Fibroblast of mammary gland (primary cell): ENCODE results near the gene HEG1.

Source experiments
- DNase-seq: peaks from one replicate; pipeline ENCODE4 v3.0.0-alpha.2; 2010; ENCODE audit warnings: low read depth
- H3K4me3 ChIP-seq: 2 replicates; pipeline ENCODE4 v1.5.1; 2011; ENCODE audit warnings: low read depth, mild to moderate bottlenecking, low read length, moderate library complexity; ENCODE audit not compliant: control insufficient read depth
- TF ChIP-seq, protein P1 (sequence below): conservative IDR thresholded peaks from 2 replicates; pipeline ENCODE4 v1.5.1; 2011; ENCODE audit warnings: low read depth, low read length, inconsistent platforms; ENCODE audit not compliant: control insufficient read depth, insufficient read depth

The HEG1 gene

DNA sequence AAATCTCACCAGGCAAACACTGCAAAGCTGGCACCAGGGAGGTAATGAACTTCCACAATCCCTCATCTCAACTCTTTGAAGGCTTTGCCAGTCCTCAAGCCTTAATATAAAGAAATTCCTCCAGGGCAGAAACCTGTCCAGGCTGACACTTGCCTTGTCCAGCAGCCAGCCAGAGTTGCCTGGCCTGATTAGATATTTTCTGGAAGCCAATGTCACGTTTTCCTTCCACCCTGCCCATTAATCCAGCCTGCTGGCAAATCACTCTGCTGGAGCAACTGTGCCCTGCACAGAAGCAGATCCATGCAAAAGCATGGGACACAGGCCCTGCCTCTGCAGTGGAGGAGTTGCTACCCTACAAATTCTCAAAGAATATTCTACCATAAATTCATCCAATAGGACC lies 56.5 kb downstream of the HEG1 start:
- TF ChIP-seq, protein P1, sequence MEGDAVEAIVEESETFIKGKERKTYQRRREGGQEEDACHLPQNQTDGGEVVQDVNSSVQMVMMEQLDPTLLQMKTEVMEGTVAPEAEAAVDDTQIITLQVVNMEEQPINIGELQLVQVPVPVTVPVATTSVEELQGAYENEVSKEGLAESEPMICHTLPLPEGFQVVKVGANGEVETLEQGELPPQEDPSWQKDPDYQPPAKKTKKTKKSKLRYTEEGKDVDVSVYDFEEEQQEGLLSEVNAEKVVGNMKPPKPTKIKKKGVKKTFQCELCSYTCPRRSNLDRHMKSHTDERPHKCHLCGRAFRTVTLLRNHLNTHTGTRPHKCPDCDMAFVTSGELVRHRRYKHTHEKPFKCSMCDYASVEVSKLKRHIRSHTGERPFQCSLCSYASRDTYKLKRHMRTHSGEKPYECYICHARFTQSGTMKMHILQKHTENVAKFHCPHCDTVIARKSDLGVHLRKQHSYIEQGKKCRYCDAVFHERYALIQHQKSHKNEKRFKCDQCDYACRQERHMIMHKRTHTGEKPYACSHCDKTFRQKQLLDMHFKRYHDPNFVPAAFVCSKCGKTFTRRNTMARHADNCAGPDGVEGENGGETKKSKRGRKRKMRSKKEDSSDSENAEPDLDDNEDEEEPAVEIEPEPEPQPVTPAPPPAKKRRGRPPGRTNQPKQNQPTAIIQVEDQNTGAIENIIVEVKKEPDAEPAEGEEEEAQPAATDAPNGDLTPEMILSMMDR, result no peak
- DNase-seq, result no peak
- H3K4me3 ChIP-seq, result no peak overlapping the region

- TF ChIP-seq, protein P1, result no peak
- no peak for DNase-seq
- H3K4me3 ChIP-seq, result no peak overlapping the region
Observed at GRCh38 chr3:124998247-124998630, 57.6 kb downstream of the HEG1 start.

DNA sequence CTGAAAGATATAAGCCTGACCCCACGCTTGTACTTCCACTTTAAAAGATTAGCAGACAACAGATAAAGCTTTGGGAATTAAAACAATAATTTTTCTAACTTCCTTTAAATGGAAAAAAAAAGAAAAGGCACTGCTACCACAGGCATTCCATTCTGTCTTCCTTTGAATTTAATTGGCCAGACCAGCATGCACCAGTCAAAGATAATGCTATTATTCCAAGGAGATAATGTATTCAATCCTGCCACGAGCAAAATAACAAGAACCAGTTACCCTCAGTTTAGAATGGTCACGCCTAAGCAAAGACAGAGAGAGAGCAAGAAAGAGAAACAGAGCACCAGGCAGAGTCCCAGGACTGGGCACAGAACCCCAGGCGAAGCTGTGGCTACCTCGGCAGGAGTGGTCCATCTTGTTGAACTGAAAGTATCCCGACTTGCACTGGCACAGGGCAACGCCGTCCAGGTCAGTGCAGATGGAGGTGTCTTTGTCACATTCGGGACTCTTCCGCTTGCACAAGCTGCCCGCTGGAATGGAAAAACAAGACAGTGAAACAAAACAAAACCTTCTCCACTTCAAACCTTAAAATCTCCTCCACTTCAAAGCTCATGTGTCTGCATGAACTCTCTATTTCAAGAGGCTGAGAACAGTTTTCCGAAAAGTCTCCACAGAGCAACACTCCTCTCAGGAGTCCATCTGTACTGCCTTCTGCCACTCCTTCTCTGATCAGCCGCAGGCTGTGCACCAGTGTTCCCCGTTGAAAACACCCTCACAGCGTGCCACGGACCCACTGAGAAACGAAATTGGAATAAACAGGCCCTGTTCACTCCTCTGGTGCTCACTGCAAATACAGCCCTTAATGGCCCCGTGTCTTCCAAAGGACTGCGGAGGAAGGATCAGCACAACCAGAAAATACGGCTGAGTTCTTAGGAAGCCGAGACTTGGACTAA lies 58.2 kb downstream of the HEG1 start:
- no peak for DNase-seq
- TF ChIP-seq, protein P1, result no peak
- H3K4me3 ChIP-seq, result no peak overlapping the region

DNA sequence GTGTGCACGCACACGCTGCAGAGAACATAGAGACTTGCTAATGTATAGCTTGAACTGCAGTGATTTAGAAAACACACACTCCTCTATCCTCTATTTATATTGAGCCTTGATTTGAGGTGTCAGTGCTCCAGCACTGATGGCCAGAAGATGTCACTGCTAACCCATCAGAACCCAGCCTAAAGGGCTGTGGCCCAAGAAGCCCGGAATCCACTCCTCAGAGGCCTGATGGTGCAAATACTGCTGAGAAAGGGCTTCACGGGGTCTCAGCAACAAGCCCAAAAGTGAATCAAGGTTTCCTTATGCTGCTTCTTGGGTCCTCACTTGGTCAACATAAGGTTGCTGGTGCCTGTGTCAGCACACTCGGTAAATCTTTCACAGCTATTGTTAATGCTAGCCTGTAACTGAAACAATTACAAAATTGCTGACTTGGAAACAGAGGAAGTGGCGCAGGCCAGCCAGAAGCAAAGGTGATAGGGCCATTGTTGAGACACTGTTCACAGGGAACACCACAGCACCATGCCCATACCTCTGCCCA lies 60.3 kb downstream of the HEG1 start:
- TF ChIP-seq, protein P1, result peak; percentile 64
- DNase-seq, result peak; percentile 61
- H3K4me3 ChIP-seq, result no peak overlapping the region

GRCh38 chr3:124993466-124993865 lies 62.3 kb downstream of the HEG1 start:
- H3K4me3 ChIP-seq, result no peak overlapping the region
- TF ChIP-seq, protein P1, result no peak
- peak; percentile 69 for DNase-seq

GRCh38 chr3:124992041-124992440 lies 63.8 kb downstream of the HEG1 start:
- H3K4me3 ChIP-seq, result no peak overlapping the region
- no peak for DNase-seq
- TF ChIP-seq, protein P1, result no peak
